GM12878 (cell line): ENCODE data around the gene MAN2C1. TPM values are rescaled to one million over a fixed set of nuclear protein-coding genes. Genes with fewer than 3 reads are reported as not detected.

ENCODE experiments used
- ATAC-seq: fragments of 200-7000 bp; cut with Tn5 transposase; 3 replicates; pipeline ENCODE4 v1.9.1; 2020; ENCODE audit warnings: mild to moderate bottlenecking, moderate library complexity
- BruUV-seq: library from RNA; stranded (reverse); fragments of 400-500 nt; replicated peaks from 2 replicates; lab custom pipeline; 2021; lab: Mats Ljungman, UMichigan
- CTCF ChIA-PET: fragments of 300-600 bp; sonication (Branson Sonifier 250); formaldehyde crosslinking; extraction: SDS; loops from one replicate; lab custom pipeline; 2021; ENCODE audit warnings: inconsistent platforms; lab: Yijun Ruan, JAX
- POLR2A ChIA-PET: fragments of 350-600 bp; formaldehyde crosslinking; extraction: SDS; loops from one replicate; lab custom pipeline; 2021; ENCODE audit warnings: inconsistent platforms; lab: Charles Lee
- RAD21 ChIA-PET: fragments of 300-600 bp; sonication (Branson Sonifier 250); formaldehyde crosslinking; loops from one replicate; lab custom pipeline; 2023; ENCODE audit warnings: antibody characterized with exemption; ENCODE audit not compliant: unreplicated experiment; lab: Charles Lee
- SMC1A ChIA-PET: fragments of 300-600 bp; sonication (Branson Sonifier 250); formaldehyde crosslinking; loops from one replicate; lab custom pipeline; 2023; ENCODE audit not compliant: unreplicated experiment, uncharacterized antibody; lab: Charles Lee
- DNase-seq: peaks from one replicate; pipeline ENCODE4 v3.0.0-alpha.2; 2011; ENCODE audit warnings: low read depth, low spot score
- FAIRE-seq: peaks from 3 replicates; lab custom pipeline; 2011; peaks lifted over from hg19 to GRCh38; lab: Jason Lieb, UNC
- H2AFZ ChIP-seq: 2 replicates; pipeline ENCODE4 v1.6.0; 2011; ENCODE audit warnings: low read depth, low read length, control low read depth; ENCODE audit not compliant: control insufficient read depth
- H3K27ac ChIP-seq: 2 replicates; pipeline ENCODE4 v1.5.1; 2011; ENCODE audit warnings: control low read depth; ENCODE audit not compliant: control insufficient read depth, insufficient read depth
- H3K27me3 ChIP-seq, 2 experiments: replicated peaks in 1 of 2; 2 replicates each; pipeline versions ENCODE4 v1.6.0 to v1.6.1; 2011; ENCODE audit warnings: low read length in 1 of 2; ENCODE audit not compliant: control insufficient read depth in 2 of 2, insufficient read depth in 2 of 2
- H3K36me3 ChIP-seq, 2 experiments: 2 replicates each; pipeline ENCODE4 v1.5.1; 2011; ENCODE audit warnings: low read length in 1 of 2; ENCODE audit not compliant: control insufficient read depth in 2 of 2, insufficient read depth in 2 of 2
- H3K4me1 ChIP-seq: 2 replicates; pipeline ENCODE4 v1.6.1; 2011; ENCODE audit warnings: mild to moderate bottlenecking, low read length, moderate library complexity, mixed read lengths; ENCODE audit not compliant: control insufficient read depth, insufficient read depth
- H3K4me2 ChIP-seq: 2 replicates; pipeline ENCODE4 v1.6.0; 2011; ENCODE audit warnings: control low read depth; ENCODE audit not compliant: control insufficient read depth, insufficient read depth
- H3K4me3 ChIP-seq: fragments of 200-600 bp; sonication (generic); 2 replicates; pipeline ENCODE4 v1.5.1; 2016
- H3K79me2 ChIP-seq: 2 replicates; pipeline ENCODE4 v1.6.0; 2011; ENCODE audit warnings: low read length; ENCODE audit not compliant: control insufficient read depth, insufficient read depth
- H3K9ac ChIP-seq: 2 replicates; pipeline ENCODE4 v1.8.0; 2011; ENCODE audit warnings: low read length, control low read depth, mixed read lengths; ENCODE audit not compliant: control insufficient read depth, insufficient read depth
- H3K9me3 ChIP-seq: replicated peaks from 3 replicates; pipeline ENCODE4 v1.5.1; 2011; ENCODE audit warnings: mild to moderate bottlenecking, low read length; ENCODE audit not compliant: control insufficient read depth, insufficient read depth
- H4K20me1 ChIP-seq: 2 replicates; pipeline ENCODE4 v1.6.0; 2011; ENCODE audit not compliant: control insufficient read depth, insufficient read depth
- BRCA1 ChIP-seq: IDR thresholded peaks from 2 replicates; pipeline ENCODE4 v1.6.1; 2011; ENCODE audit warnings: low read depth, low read length, improper control_type of control experiment
- CEBPB ChIP-seq, 2 experiments: fragments of 150-350 bp in 1 of 2; IDR thresholded peaks; 2 replicates each; pipeline ENCODE4 v1.6.1; 2012 to 2014; ENCODE audit warnings: low read depth in 2 of 2, low read length in 2 of 2, borderline replicate concordance in 1 of 2, inconsistent platforms in 1 of 2
- HDGF ChIP-seq: fragments of 450-650 bp; IDR thresholded peaks from 2 replicates; pipeline ENCODE4 v1.6.1; 2016; ENCODE audit warnings: antibody characterized with exemption
- MTA3 ChIP-seq: IDR thresholded peaks from 2 replicates; pipeline ENCODE4 v1.6.1; 2012; ENCODE audit warnings: low read length, inconsistent platforms, borderline replicate concordance
- NFYA ChIP-seq: IDR thresholded peaks from 2 replicates; pipeline ENCODE4 v1.6.1; 2011; ENCODE audit warnings: low read depth, mild to moderate bottlenecking, low read length, improper control_type of control experiment, borderline replicate concordance
- NR2C1 ChIP-seq: fragments of 450-650 bp; IDR thresholded peaks from 2 replicates; pipeline ENCODE4 v1.6.1; 2017; ENCODE audit warnings: antibody characterized with exemption, mild to moderate bottlenecking, moderate library complexity
- NRF1 ChIP-seq: conservative IDR thresholded peaks from 2 replicates; pipeline ENCODE4 v1.6.1; 2011; ENCODE audit warnings: mild to moderate bottlenecking, low read depth, low read length, improper control_type of control experiment
- POLR2AphosphoS2 ChIP-seq: IDR thresholded peaks from 2 replicates; pipeline ENCODE4 v1.6.1; 2011; ENCODE audit warnings: low read depth, mild to moderate bottlenecking, low read length, improper control_type of control experiment, moderate library complexity
- RELA ChIP-seq: fragments of 450-650 bp; IDR thresholded peaks from 2 replicates; pipeline ENCODE4 v1.8.0; 2014; ENCODE audit warnings: borderline replicate concordance; ENCODE audit not compliant: partially characterized antibody
- WGBS: methylation state at CpG from one replicate; pipeline ENCODE4 v1.1.6; 2016; ENCODE audit warnings: low lambda C conversion rate; ENCODE audit not compliant: insufficient replicate concordance, insufficient coverage; ENCODE audit errors: missing lambda C conversion rate; 5-methylcytosine and 5-hydroxymethylcytosine counted together
- in situ Hi-C: fragments of 300-500 bp; cut with MboI; formaldehyde crosslinking; loops from 9 replicates; pipeline ENCODE4 v1.14.3; 2018; ENCODE audit warnings: mixed read lengths
- intact Hi-C: fragments of 100-400 bp; cut with micrococcal nuclease; formaldehyde crosslinking; loops from one replicate; pipeline ENCODE4 v1.14.2; 2022; ENCODE audit not compliant: unreplicated experiment
- polyA plus RNA-seq, 11 experiments: library from polyadenylated mRNA; depleted of rRNA in 4 of 11; unstranded in 6 of 11; stranded (reverse) in 5 of 11; fragments of >200 nt; fragmentation: Nextera tagmentation in 4 of 11; fragmentation: Illumina TruSeq in 1 of 11; extraction: Ambion mirVana in 4 of 11; extraction: Trizol in 1 of 11; gene quantifications; 1 replicate in 1 of 11; 2 replicates in 10 of 11; pipeline versions ENCODE4 v1.2.1 to v1.2.3, GENCODE V29; 2011 to 2016; ENCODE audit warnings: inconsistent platforms in 2 of 11, missing spikeins in 2 of 11, low read depth in 1 of 11
- total RNA-seq, 4 experiments: library from RNA; depleted of rRNA in 3 of 4; stranded (reverse); fragments of >200 nt in 3 of 4; fragmentation: Illumina TruSeq in 1 of 4; extraction: Trizol in 1 of 4; gene quantifications; 2 replicates each; pipeline versions ENCODE4 v1.2.1 to v1.2.3, GENCODE V29; 2013 to 2021
- TF ChIP-seq, protein P1 (sequence below): IDR thresholded peaks from 2 replicates; pipeline ENCODE4 v1.6.1; 2011; ENCODE audit warnings: low read depth, low read length, improper control_type of control experiment, borderline replicate concordance
- TF ChIP-seq, protein P2 (sequence below): fragments of 450-650 bp; IDR thresholded peaks from 2 replicates; pipeline ENCODE4 v1.6.1; 2018; ENCODE audit warnings: borderline replicate concordance, mild to moderate bottlenecking; ENCODE audit not compliant: partially characterized antibody

Gene MAN2C1
- total and polyA plus RNA-seq, 10 of the 15 experiments (the other 5 are each of a cell fraction or from before 2014, with no cell fraction given): 1.4 to 111 (median 42.2) TPM

- BruUV-seq: TSS peak; percentile 21
- no peak for ATAC-seq
- H3K27me3 ChIP-seq: peaks cover 4 to 11% of the 10 kb centered on the region in 2 experiments
- FAIRE-seq: no peak
- in situ Hi-C loops (no loop called here), intact Hi-C loops (no loop called here)
- WGBS: 72% methylated on average over 7 of the region's 7 CpGs
- no peak overlapping the region for H3K4me2 ChIP-seq
- H2AFZ ChIP-seq: no peak overlapping the region
- H3K79me2 ChIP-seq: no peaks in the 10 kb centered on the region
- no peak for TF ChIP-seq NFYA
- no peak for TF ChIP-seq CEBPB (IDR thresholded peaks at IDR 0.05; ENCODE audit: borderline replicate concordance in 1 of 2, low read depth in 2 of 2, low read length in 2 of 2)
- no peak for TF ChIP-seq RELA
- no peak for TF ChIP-seq NRF1
- no peak for TF ChIP-seq POLR2AphosphoS2
- no peak for TF ChIP-seq NR2C1
- TF ChIP-seq HDGF: no peak
- TF ChIP-seq BRCA1: no peak
- TF ChIP-seq, protein P1, sequence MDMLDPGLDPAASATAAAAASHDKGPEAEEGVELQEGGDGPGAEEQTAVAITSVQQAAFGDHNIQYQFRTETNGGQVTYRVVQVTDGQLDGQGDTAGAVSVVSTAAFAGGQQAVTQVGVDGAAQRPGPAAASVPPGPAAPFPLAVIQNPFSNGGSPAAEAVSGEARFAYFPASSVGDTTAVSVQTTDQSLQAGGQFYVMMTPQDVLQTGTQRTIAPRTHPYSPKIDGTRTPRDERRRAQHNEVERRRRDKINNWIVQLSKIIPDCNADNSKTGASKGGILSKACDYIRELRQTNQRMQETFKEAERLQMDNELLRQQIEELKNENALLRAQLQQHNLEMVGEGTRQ: no peak
- TF ChIP-seq, protein P2, sequence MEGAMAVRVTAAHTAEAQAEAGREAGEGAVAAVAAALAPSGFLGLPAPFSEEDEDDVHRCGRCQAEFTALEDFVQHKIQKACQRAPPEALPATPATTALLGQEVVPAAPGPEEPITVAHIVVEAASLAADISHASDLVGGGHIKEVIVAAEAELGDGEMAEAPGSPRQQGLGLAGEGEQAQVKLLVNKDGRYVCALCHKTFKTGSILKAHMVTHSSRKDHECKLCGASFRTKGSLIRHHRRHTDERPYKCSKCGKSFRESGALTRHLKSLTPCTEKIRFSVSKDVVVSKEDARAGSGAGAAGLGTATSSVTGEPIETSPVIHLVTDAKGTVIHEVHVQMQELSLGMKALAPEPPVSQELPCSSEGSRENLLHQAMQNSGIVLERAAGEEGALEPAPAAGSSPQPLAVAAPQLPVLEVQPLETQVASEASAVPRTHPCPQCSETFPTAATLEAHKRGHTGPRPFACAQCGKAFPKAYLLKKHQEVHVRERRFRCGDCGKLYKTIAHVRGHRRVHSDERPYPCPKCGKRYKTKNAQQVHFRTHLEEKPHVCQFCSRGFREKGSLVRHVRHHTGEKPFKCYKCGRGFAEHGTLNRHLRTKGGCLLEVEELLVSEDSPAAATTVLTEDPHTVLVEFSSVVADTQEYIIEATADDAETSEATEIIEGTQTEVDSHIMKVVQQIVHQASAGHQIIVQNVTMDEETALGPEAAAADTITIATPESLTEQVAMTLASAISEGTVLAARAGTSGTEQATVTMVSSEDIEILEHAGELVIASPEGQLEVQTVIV: no peak
- no peak for TF ChIP-seq MTA3
- peaks cover 15% of the 10 kb centered on the region; the same call in 2 of the 3 replicates for H3K9me3 ChIP-seq
- H3K27ac ChIP-seq: no peak overlapping the region
- no peaks in the 10 kb centered on the region for H3K36me3 ChIP-seq
- peaks cover 23% of the 10 kb centered on the region for H3K4me1 ChIP-seq
- no peak overlapping the region for H3K4me3 ChIP-seq
- RAD21 ChIA-PET: no interaction called here
- H4K20me1 ChIP-seq: no peaks in the 10 kb centered on the region
- POLR2A ChIA-PET: interaction anchor here (0.6 kb wide), 1 partner anchor 271 kb away, joined by 4 read pairs; no protein-coding TSS in a partner anchor
- DNase-seq: no peak
- CTCF ChIA-PET: no interaction called here
- H3K9ac ChIP-seq: no peak overlapping the region
- SMC1A ChIA-PET: no interaction called here
Measured at GRCh38 chr15:75350601-75351361, 17.6 kb downstream of the MAN2C1 start.
